Stomach (tissue), 4 donors: ENCODE results near the gene KRTAP5-11.
"Not testable (repeated sequence)": the region's sequence is repeated elsewhere in the genome, so short reads cannot be mapped to it uniquely, and the experiment has no call there.

ENCODE experiments used
- CTCF ChIP-seq, 7 experiments: fragments of 450-650 bp in 4 of 7; fragments of 200-600 bp in 3 of 7; sonication (generic) in 3 of 7; IDR thresholded peaks; one replicate each; pipeline ENCODE4 v1.5.1; 2016 to 2019; ENCODE audit warnings: antibody characterized with exemption in 7 of 7, control low read depth in 2 of 7, mild to moderate bottlenecking in 1 of 7
- EP300 ChIP-seq: sonication (generic); formaldehyde crosslinking; IDR thresholded peaks from one replicate; pipeline ENCODE4 v1.6.1; 2017; ENCODE audit warnings: antibody characterized with exemption
- POLR2A ChIP-seq, 4 donors: fragments of 450-650 bp; IDR thresholded peaks; one replicate each; pipeline ENCODE4 v1.6.1; 2016; ENCODE audit warnings: antibody characterized with exemption in 4 of 4, control low read depth in 2 of 4, mild to moderate bottlenecking in 1 of 4, moderate library complexity in 1 of 4
- POLR2AphosphoS5 ChIP-seq, 3 donors: sonication (generic); formaldehyde crosslinking; IDR thresholded peaks; one replicate each; pipeline ENCODE4 v1.6.1; 2016; ENCODE audit warnings: antibody characterized with exemption in 3 of 3

GRCh38 chr11:71603221-71603620, 20.5 kb upstream of the KRTAP5-11 start:
- not testable (repeated sequence) for TF ChIP-seq CTCF (IDR thresholded peaks at IDR 0.05); POLR2A (IDR thresholded peaks at IDR 0.05); EP300; POLR2AphosphoS5 (IDR thresholded peaks at IDR 0.05)
